Large intestine (tissue), 3 donors: Measurements from ENCODE around the gene SAFB2. TPM values are rescaled to one million over a fixed set of nuclear protein-coding genes. Genes with fewer than 3 reads are reported as not detected.
A peak's percentile ranks its signal among the peaks of the same experiment; 100 is the strongest.

Source experiments
- DNase-seq, 2 donors: peaks; one replicate each; pipeline versions ENCODE4 v3.0.0 to v3.0.0-alpha.2; 2013
- H3K27ac ChIP-seq: one replicate; pipeline ENCODE4 v1.5.1; 2013; ENCODE audit warnings: low read length
- H3K27me3 ChIP-seq: 2 replicates; pipeline ENCODE4 v1.6.1; 2013; ENCODE audit warnings: low read length; ENCODE audit not compliant: control insufficient read depth, insufficient read depth
- H3K36me3 ChIP-seq: 2 replicates; pipeline ENCODE4 v1.6.1; 2013; ENCODE audit warnings: low read length; ENCODE audit not compliant: control insufficient read depth, insufficient read depth
- H3K4me1 ChIP-seq: one replicate; pipeline ENCODE4 v1.6.1; 2013; ENCODE audit warnings: low read length; ENCODE audit not compliant: control insufficient read depth, insufficient read depth
- H3K4me3 ChIP-seq: one replicate; pipeline ENCODE4 v1.5.1; 2013; ENCODE audit warnings: low read length
- H3K9me3 ChIP-seq: one replicate; pipeline ENCODE4 v1.6.1; 2013; ENCODE audit warnings: mild to moderate bottlenecking, low read depth, low read length, moderate library complexity; ENCODE audit not compliant: control insufficient read depth
- WGBS: methylation state at CpG from one replicate; pipeline ENCODE4 v1.1.5; 2013; ENCODE audit warnings: low lambda C conversion rate; ENCODE audit not compliant: insufficient coverage; 5-methylcytosine and 5-hydroxymethylcytosine counted together
- polyA plus RNA-seq: library from polyadenylated mRNA; unstranded; fragments of 120-200 nt; gene quantifications from one replicate; pipeline ENCODE4 v1.2.1, GENCODE V29; 2013

SAFB2 gene
- polyA plus RNA-seq, 1 donor, result 88.5 TPM

DNA sequence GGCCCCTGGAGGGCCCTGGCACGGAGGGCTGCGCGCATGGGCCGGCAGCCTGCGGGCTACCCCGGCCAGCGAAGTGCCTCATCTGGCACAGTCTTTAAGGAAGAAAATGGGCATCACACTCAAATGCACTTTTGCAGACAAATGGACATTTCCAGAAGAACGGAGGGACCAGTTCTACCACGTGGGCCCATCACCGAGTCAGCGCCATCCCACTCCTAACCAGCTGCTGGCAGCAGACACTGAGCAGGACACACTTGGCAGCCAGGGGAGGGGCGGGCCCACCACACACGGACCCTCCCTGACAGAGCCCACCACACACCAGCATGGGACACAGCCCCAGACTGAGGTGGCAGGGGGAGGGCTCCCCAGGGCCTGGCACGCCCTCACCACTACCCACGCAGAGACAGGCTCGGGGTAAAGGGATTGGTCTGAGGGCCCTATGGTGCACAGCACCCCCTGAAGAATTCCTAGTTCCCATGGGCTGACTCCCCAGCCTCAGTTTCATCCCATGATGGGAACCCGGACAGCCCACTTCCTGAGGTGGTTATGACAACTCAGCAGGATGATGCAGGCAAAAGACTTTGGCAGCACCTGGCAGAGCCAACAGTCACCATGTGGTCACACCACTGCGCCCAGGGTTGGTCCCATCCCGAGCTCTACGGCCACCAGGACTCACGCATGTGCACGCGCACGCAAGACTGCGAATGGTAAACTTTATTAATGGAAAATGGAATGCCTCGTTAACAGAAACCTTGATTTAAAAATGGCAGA, 36.1 kb downstream of the SAFB2 start:
- WGBS, result 100% methylated on average over 1 of the region's 26 CpGs
- H3K4me3 ChIP-seq, result no peak overlapping the region
- no peak overlapping the region for H3K27ac ChIP-seq
- no peaks in the 10 kb centered on the region for H3K27me3 ChIP-seq
- H3K9me3 ChIP-seq, result no peaks in the 10 kb centered on the region
- DNase-seq, result no peak
- peaks cover 10% of the 10 kb centered on the region for H3K4me1 ChIP-seq
- H3K36me3 ChIP-seq, result peaks cover 54% of the 10 kb centered on the region

DNA sequence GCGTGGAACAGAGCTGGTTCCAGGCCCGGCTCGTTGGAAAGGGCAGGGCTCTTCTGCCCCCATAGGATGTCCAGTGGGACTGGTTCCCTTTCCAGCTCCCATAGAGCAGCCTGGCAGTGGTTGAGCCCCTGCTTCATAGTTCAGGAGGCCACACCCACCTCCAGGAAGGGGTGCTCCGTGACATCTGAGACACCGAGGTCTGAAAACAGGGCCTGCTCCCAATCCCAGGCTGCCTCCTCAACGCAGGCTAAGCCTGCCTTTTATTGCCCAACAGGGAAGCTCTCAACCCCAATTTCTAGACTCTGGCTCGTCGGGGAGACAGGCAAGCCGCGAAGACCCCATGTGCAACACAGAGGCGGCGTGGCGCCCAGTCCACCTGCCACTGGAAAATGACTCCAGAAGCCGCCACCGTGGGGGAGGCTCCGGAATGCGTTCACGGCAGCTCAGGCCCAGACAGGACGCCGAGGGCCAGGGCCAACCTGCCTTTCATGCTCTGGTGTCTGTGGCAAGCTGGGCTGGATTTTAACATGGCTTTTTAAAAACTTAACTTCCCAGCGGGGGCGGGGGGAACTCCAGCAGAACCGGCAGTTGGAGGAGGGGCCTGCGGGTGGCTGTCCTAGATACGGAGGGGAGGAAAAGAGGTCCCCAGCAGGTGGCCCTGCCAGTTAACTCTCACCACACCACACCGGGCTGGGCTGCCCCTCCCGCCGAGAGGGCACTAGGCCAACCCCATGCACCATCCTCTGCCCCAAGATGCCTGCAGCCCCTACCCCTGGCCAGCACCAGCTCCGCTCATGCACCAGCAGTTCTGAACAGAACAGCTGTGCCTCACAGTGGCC, 36.9 kb downstream of the SAFB2 start:
- Histone ChIP-seq H3K27me3 (no peaks in the 10 kb centered on the region), H3K9me3 (no peaks in the 10 kb centered on the region), H3K4me3 (no peak overlapping the region), H3K36me3 (peaks cover 50% of the 10 kb centered on the region), H3K4me1 (peaks cover 13% of the 10 kb centered on the region), H3K27ac (no peak overlapping the region)
- DNase-seq, result no peak
- no CpG with 5 or more reads among the region's 29 CpGs for whole genome bisulfite sequencing

DNA sequence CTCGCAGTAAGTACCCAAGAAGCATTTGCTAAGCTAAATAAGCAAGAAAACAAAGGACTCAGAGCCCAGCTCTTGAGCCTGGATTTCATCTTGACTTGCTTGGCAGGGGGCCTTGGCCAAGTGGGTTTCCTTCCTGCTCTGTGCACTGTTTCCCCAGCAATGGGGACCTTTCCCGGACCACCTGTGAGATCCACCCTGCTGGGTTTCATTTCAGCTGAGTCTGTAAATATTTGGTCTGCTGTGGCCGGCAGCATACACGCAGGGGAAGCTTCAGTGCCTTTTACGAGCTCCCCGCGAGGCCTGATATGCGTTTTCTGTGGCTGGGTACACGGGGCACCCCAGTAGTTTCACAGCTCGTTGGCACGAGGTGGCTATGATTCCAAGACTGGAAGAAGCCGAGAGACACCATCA, 42.4 kb downstream of the SAFB2 start:
- Histone ChIP-seq H3K4me1 (peaks cover 9% of the 10 kb centered on the region), H3K27me3 (no peaks in the 10 kb centered on the region), H3K4me3 (no peak overlapping the region), H3K36me3 (peaks cover 2% of the 10 kb centered on the region), H3K27ac (peak overlapping the region; percentile 46), H3K9me3 (no peaks in the 10 kb centered on the region)
- WGBS, result no CpG with 5 or more reads among the region's 12 CpGs
- no peak for DNase-seq

DNA sequence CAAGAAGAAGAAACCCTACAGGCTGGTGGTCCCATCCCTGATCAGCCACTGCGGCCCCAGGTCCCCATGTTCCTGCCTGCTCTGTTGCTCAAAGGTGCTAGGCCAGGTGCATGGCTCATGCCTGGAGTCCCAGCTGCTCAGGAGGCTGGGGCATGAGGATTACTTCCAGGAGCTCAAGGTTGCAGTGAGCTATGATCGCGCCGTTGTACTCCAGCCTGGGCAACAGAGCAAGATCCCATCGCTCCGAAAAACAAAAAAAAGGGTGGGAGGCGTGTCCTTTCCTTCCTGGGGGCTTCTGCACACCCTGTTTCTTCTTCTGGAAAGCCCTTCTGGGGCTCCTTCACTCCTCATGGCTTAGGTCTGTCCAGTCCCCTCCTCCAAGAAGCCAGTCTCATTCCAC, 42.9 kb downstream of the SAFB2 start:
- Histone ChIP-seq H3K4me3 (no peak overlapping the region), H3K4me1 (peaks cover 9% of the 10 kb centered on the region), H3K9me3 (peaks cover 2% of the 10 kb centered on the region), H3K27ac (peak overlapping the region; percentile 46), H3K36me3 (peaks cover 2% of the 10 kb centered on the region), H3K27me3 (no peaks in the 10 kb centered on the region)
- WGBS, result 96% methylated on average over 5 of the region's 7 CpGs
- DNase-seq, result no peak

DNA sequence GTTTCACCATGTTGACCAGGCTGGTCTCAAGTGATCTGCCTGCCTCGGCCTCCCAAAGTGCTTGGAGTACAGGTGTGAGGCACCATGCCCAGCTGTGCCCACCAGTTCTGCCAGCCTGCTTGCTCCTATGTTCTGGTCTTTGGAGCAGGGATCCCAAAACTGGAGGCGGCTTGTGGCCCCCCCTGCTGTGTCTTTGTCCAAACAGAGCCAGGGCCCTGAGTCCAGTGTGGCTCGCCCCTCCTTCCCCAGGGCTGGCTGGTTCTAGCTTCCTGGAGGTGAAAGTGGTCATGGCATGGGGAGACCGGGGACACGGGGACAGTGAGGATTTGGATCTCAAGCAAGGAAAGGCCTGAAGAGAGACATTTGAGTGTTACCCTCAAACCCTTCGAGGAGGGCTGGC, 43.3 kb downstream of the SAFB2 start:
- Histone ChIP-seq H3K27ac (no peak overlapping the region), H3K9me3 (peaks cover 3% of the 10 kb centered on the region), H3K4me3 (no peak overlapping the region), H3K4me1 (peaks cover 9% of the 10 kb centered on the region), H3K36me3 (peaks cover 2% of the 10 kb centered on the region), H3K27me3 (no peaks in the 10 kb centered on the region)
- no CpG with 5 or more reads among the region's 6 CpGs for WGBS
- no peak for DNase-seq

DNA sequence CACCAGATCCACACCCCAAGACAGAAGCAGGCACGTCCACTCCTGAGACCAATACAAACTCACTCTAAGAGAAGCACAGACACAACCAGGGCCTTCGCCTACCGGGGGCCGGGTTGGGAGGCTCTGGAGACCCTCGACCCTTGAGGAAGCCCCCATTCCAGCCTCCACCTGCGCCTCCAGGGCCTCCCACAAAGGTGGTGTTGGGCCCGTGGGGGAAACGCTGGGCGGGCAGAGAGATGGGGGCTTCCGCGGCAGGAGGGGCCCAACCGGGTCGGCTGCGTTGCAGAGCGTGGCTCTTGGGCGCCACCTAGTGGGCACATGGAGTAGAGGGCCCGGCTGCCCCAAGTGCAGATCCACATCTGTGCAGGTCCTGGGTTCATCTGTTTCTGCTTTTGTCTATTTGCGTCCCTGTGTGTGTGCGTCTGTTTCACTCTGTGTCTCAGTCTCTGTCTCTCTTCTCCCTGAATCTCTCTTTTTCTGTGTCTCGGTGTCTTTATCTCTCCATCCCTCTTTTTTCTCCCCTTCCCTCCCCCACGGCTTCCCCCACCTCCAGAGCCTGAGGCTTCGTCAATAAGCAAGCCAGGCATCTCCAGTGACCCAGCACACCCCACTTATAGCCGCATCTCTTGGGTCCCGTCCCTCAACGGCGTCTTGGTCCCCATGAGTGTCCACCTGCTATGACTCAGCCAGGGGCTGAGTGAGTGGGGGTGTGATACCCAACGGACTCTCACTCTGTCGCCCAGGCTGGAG, 44.3 kb downstream of the SAFB2 start:
- DNase-seq, result peak in 1 of 2 donors; percentile 53
- peak overlapping the region; percentile 41 for H3K4me3 ChIP-seq
- H3K27me3 ChIP-seq, result no peaks in the 10 kb centered on the region
- peaks cover 3% of the 10 kb centered on the region for H3K9me3 ChIP-seq
- peaks cover 2% of the 10 kb centered on the region for H3K36me3 ChIP-seq
- WGBS, result 9% methylated on average over 2 of the region's 28 CpGs
- peak overlapping the region; percentile 61 for H3K27ac ChIP-seq
- peaks cover 9% of the 10 kb centered on the region for H3K4me1 ChIP-seq

DNA sequence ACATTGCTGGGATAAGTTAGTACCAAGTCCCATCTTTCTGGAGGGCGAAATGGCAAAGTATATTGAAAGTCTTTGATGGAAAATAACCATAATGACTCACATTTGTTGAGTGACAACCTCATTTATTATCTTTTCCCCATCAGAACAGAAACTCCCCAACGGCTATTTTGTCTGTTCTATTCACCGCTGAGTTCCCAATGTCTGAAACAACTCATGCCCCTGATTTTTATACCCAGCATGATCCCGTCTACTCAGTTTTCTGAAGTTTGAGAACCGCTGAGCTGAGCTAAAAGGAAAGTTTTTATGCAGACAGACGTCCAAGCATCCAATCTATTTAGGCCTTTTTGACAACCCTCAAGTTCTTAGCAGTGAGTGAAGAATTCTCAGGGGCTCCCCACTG, 47.0 kb downstream of the SAFB2 start:
- H3K9me3 ChIP-seq, result peaks cover 3% of the 10 kb centered on the region
- no peak overlapping the region for H3K27ac ChIP-seq
- no peak overlapping the region for H3K4me3 ChIP-seq
- H3K27me3 ChIP-seq, result no peaks in the 10 kb centered on the region
- H3K4me1 ChIP-seq, result peaks cover 3% of the 10 kb centered on the region
- WGBS, result no CpG with 5 or more reads among the region's 6 CpGs
- no peak for DNase-seq
- no peaks in the 10 kb centered on the region for H3K36me3 ChIP-seq

DNA sequence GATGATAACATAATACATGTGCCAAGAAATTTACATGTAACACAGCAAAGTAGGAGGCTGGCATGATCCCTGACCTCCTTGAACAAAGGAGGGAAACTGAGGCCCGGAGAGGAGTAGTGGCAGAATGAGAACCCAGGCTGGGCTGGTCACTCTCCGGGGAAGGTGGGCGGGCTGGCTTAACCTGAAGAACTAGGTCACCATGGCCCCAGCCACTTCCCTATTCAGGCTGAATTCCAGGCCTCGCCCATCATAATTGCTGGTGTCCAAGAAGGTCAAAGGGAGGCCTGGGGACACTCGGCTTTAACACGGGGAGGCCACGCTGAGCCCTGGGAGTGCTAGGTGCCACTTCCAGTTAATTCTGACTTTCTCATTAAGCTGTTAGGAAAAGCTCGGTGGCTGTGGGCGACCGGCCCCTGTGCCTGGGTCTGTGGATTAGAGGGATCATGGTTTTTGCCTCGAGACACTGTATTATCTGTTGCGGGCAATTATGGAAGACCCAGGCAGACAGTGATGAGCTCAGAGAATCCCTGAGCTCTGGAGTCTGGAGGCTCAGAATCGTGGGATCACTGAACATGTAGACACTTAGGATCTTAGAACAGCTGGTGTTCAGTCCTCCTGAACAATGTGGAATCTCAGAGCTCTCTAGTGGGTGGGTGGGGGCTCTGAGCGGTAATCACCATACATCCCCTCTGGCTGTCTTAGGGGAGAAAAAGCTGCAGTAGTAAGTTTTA, 49.9 kb downstream of the SAFB2 start:
- H3K4me1 ChIP-seq, result peaks cover 3% of the 10 kb centered on the region
- H3K27ac ChIP-seq, result no peak overlapping the region
- no CpG with 5 or more reads among the region's 14 CpGs for WGBS
- H3K4me3 ChIP-seq, result no peak overlapping the region
- H3K9me3 ChIP-seq, result peaks cover 3% of the 10 kb centered on the region
- DNase-seq, result no peak
- no peaks in the 10 kb centered on the region for H3K36me3 ChIP-seq
- H3K27me3 ChIP-seq, result peaks cover 9% of the 10 kb centered on the region

DNA sequence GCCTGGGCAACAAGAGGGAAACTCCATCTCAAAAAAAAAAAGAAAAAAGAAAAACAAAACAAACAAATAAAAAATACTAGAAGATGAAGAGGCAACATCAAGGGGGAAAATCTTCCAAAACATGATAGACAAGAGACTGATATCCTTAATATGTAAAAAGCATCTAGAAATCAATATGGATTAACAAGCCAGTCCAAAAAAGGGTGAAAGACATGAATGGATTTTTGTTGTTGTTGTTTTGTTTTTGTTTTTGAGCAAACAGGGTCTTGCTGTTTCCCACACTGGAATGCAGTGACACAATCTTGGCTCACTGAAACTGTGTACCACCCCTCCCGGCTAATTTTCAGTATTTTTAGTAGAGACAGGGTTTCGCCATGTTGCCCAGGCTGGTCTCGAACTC, 50.8 kb downstream of the SAFB2 start:
- Histone ChIP-seq H3K9me3 (peaks cover 3% of the 10 kb centered on the region), H3K4me3 (no peak overlapping the region), H3K27me3 (peaks cover 18% of the 10 kb centered on the region), H3K27ac (no peak overlapping the region), H3K4me1 (peaks cover 3% of the 10 kb centered on the region), H3K36me3 (no peaks in the 10 kb centered on the region)
- no peak for DNase-seq
- no CpG with 5 or more reads among the region's 3 CpGs for WGBS

DNA sequence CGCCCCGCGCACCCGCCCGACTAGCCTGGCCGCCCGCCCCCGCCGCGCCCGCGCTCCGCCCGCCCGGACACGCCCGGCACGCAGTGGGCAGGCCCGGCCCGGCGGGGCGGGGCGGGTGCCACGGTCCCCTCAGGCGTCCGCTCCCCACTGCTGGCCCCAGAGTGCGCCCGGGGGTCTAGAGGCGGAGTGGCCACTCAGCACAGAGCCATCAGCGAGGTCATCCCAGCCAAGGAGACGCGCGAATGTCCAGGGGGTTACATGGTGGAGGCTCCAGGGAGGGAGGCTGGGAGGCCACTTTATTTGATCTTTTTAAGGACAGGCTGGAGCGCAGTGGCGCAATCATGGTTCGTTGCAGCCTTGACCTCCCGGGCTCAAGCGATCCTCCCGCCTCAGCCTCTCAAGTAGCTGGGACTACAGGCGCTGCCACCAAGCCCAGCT, 54.6 kb downstream of the SAFB2 start:
- no peak for DNase-seq
- WGBS, result no CpG with 5 or more reads among the region's 40 CpGs
- no peak overlapping the region for H3K4me3 ChIP-seq

More for the DNA sequence above, 54.6 kb downstream of the SAFB2 start:
- Histone ChIP-seq H3K36me3 (no peaks in the 10 kb centered on the region), H3K4me1 (peaks cover 1% of the 10 kb centered on the region), H3K9me3 (peaks cover 2% of the 10 kb centered on the region), H3K27me3 (peaks cover 38% of the 10 kb centered on the region), H3K27ac (no peak overlapping the region)
